Colonic mucosa (tissue), 4 donors: Measurements from ENCODE around the gene CDC25B. TPM values are rescaled to one million over a fixed set of nuclear protein-coding genes. Genes with fewer than 3 reads are reported as not detected.
A peak's percentile ranks its signal among the peaks of the same experiment; 100 is the strongest.

Source experiments
- DNase-seq: peaks from one replicate; pipeline ENCODE4 v3.0.0-alpha.2; 2020
- H3K27ac ChIP-seq: fragments of 200-600 bp; one replicate; pipeline ENCODE4 v1.8.0; 2021
- H3K27me3 ChIP-seq: fragments of 200-600 bp; one replicate; pipeline ENCODE4 v1.8.0; 2021
- H3K36me3 ChIP-seq: fragments of 200-600 bp; one replicate; pipeline ENCODE4 v1.8.0; 2021
- H3K4me1 ChIP-seq: fragments of 200-600 bp; one replicate; pipeline ENCODE4 v1.8.0; 2021; ENCODE audit warnings: mild to moderate bottlenecking
- H3K4me3 ChIP-seq: fragments of 200-600 bp; one replicate; pipeline ENCODE4 v1.8.0; 2021
- H3K9ac ChIP-seq, 2 donors: one replicate each; pipeline ENCODE4 v1.7.0; 2013; ENCODE audit warnings: control low read depth in 2 of 2, low read depth in 2 of 2, low read length in 2 of 2
- H3K9me3 ChIP-seq: fragments of 200-600 bp; one replicate; pipeline ENCODE4 v1.8.0; 2021
- CTCF ChIP-seq: fragments of 200-600 bp; IDR thresholded peaks from one replicate; pipeline ENCODE4 v1.8.0; 2022; ENCODE audit warnings: antibody characterized with exemption, mild to moderate bottlenecking
- intact Hi-C: fragments of 100-400 bp; cut with DNase I; formaldehyde crosslinking; loops from one replicate; pipeline ENCODE4 v1.14.1; 2022
- total RNA-seq, 2 donors: library from RNA; stranded (reverse); fragmentation: NEBNext Ultra II Directional in 1 of 2; extraction: Animal tissue kit (Norgen Biotek cat#: 25700) in 1 of 2; gene quantifications; one replicate each; pipeline ENCODE4 v1.2.1, GENCODE V29; 2021
- donor health status: healthy.
- donor health status: DM: no; HTN: no; CAD: no.
- donor health status: DM: no; HTN: no; CAD: no.

CDC25B gene
- 10 to 100 TPM; 41.9 to 65.5 TPM for total RNA-seq

- peaks cover 21% of the 10 kb centered on the region for H3K4me1 ChIP-seq
- intact Hi-C loops, result no loop called here
- peak; percentile 97 for DNase-seq
- H3K4me3 ChIP-seq, result peak within 1 kb of the TSS; percentile 84
- no peaks in the 10 kb centered on the region for H3K36me3 ChIP-seq
- no peaks in the 10 kb centered on the region for H3K9me3 ChIP-seq
- TF ChIP-seq CTCF, result peak; percentile 44
- no peaks in the 10 kb centered on the region for H3K27me3 ChIP-seq
- H3K27ac ChIP-seq, result peak within 1 kb of the TSS; percentile 98
- peak within 1 kb of the TSS; percentile 72 to 74 for H3K9ac ChIP-seq
Observed at GRCh38 chr20:3795511-3796468, at the start of gene CDC25B. Gene CDC25B (plus strand): TSS chr20:3796310. CDS start chr20:3796532, 222 bp downstream.

- Histone ChIP-seq H3K4me1 (no peaks in the 10 kb centered on the region), H3K27me3 (peaks cover 15% of the 10 kb centered on the region), H3K36me3 (no peaks in the 10 kb centered on the region), H3K4me3 (no peak overlapping the region), H3K9me3 (no peaks in the 10 kb centered on the region), H3K9ac (no peak overlapping the region), H3K27ac (no peak overlapping the region)
- intact Hi-C loops, result no loop called here
- DNase-seq, result no peak
- TF ChIP-seq CTCF, result no peak
Observed at GRCh38 chr20:3747471-3747870, 48.6 kb upstream of the CDC25B start.

GRCh38 chr20:3748073-3748472 lies 48.0 kb upstream of the CDC25B start:
- intact Hi-C loops, result no loop called here

GRCh38 chr20:3749087-3749688 lies 46.9 kb upstream of the CDC25B start:
- Histone ChIP-seq H3K27ac (no peak overlapping the region), H3K4me1 (no peaks in the 10 kb centered on the region), H3K9me3 (no peaks in the 10 kb centered on the region), H3K27me3 (peaks cover 15% of the 10 kb centered on the region), H3K9ac (no peak overlapping the region), H3K36me3 (no peaks in the 10 kb centered on the region), H3K4me3 (no peak overlapping the region)
- DNase-seq, result no peak
- intact Hi-C loops, result no loop called here
- no peak for TF ChIP-seq CTCF

More at GRCh38 chr20:3748073-3748472, 48.0 kb upstream of the CDC25B start:
- no peak overlapping the region for H3K9ac ChIP-seq
- no peak overlapping the region for H3K27ac ChIP-seq
- H3K4me3 ChIP-seq, result no peak overlapping the region
- no peaks in the 10 kb centered on the region for H3K4me1 ChIP-seq
- TF ChIP-seq CTCF, result no peak
- no peaks in the 10 kb centered on the region for H3K36me3 ChIP-seq
- DNase-seq, result no peak
- H3K27me3 ChIP-seq, result peaks cover 15% of the 10 kb centered on the region
- no peaks in the 10 kb centered on the region for H3K9me3 ChIP-seq

- Histone ChIP-seq H3K9ac (no peak overlapping the region), H3K27ac (no peak overlapping the region), H3K4me3 (no peak overlapping the region), H3K36me3 (no peaks in the 10 kb centered on the region), H3K27me3 (peaks cover 15% of the 10 kb centered on the region), H3K9me3 (no peaks in the 10 kb centered on the region), H3K4me1 (no peaks in the 10 kb centered on the region)
- intact Hi-C loops, result no loop called here
- DNase-seq, result no peak
- TF ChIP-seq CTCF, result peak; percentile 78
Observed at GRCh38 chr20:3749689-3750531, 46.2 kb upstream of the CDC25B start.
